NCI-H1048 (cell line): ENCODE measurements around the gene SOAT2.
"Not testable (repeated sequence)": the region's sequence is repeated elsewhere in the genome, so short reads cannot be mapped to it uniquely, and the experiment has no call there.

Experiments used
- DNase-seq: peaks from one replicate; lab custom pipeline; 2025; lab: John Stamatoyannopoulos, UW

Gene SOAT2

GRCh38 chr12:53086361-53086760, 16.9 kb upstream of the SOAT2 start:
- no peak for DNase-seq

GRCh38 chr12:53090105-53090504, 13.2 kb upstream of the SOAT2 start:
- no peak for DNase-seq

DNA sequence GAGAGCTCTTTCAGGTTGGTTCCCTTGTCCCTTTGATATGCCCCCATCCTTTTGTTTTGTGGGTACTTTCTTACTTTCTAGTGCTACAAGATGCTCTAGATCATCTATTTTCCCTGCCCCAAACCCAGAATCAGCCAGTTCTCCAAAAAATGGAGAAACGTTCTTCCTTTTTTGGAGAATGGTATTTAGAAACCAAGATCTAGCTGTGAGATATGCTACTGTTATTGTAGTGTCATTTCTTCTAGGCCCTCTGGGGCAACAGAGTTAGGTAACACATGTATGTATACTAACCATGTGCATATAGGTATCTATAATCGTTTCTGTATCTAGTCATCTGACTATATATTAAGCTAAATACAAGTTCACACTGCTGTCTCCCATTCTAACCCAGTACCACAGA, 12.7 kb upstream of the SOAT2 start:
- no peak for DNase-seq

- DNase-seq: no peak
Measured at GRCh38 chr12:53091756-53092155, 11.5 kb upstream of the SOAT2 start.

- DNase-seq: no peak
Measured at GRCh38 chr12:53093777-53094393, 9.4 kb upstream of the SOAT2 start.

DNA sequence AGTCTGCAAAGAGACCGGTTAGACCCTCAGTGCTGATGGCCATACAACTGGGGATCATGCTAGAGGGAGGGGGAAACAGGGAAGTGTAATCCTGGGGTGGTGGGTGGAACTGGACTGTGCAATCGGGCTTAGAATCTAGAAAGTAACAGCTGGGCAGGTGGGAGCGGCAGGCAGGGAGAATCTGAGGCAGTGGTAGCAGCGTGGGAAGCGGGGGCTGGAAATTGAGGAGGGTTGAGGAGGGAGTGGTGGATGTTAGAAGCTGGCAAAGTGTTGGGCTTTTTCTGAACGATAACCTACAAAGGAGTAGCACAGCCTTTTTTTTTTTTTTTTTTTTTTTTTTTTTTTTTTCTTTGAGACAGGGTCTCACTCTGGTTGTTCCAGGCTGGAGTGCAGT, 8.9 kb upstream of the SOAT2 start:
- DNase-seq: no peak

DNA sequence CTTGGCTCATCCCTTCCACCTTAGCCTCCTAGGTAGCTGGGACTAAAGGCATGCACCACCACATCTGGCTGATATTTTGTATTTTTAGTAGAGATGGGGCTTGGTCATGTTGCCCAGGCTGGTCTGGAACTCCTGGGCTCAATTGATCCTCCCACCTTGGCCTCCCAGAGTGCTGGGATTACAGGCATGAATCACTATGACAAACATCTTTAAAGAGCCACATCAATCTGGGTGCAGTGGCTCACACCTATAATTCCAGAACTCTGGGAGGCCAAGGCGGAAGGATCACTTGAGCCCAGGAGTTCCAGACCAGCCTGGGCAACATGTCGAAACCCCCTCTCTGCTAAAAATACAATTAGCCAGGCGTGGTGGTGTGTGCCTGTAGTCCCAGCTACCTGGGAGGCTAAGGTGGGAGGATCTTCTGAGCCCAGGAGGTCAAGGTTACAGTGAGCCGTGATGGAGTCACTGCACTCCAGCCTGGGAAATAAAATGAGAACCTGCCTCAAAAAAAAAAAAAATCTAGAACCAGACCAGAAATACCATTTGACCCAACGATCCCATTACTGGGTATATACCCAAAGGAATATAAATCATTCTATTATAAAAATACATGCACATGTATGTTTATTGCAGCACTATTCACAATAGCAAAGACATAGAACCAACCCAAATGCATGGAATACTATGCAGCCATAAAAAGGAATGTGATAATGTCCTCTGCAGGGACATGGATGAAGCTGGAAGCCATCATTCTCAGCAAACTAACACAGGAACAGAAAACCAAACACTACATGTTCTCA, 8.3 kb upstream of the SOAT2 start:
- not testable (repeated sequence) for DNase-seq

- DNase-seq: not testable (repeated sequence)
Measured at GRCh38 chr12:53095596-53095895, 7.7 kb upstream of the SOAT2 start.

DNA sequence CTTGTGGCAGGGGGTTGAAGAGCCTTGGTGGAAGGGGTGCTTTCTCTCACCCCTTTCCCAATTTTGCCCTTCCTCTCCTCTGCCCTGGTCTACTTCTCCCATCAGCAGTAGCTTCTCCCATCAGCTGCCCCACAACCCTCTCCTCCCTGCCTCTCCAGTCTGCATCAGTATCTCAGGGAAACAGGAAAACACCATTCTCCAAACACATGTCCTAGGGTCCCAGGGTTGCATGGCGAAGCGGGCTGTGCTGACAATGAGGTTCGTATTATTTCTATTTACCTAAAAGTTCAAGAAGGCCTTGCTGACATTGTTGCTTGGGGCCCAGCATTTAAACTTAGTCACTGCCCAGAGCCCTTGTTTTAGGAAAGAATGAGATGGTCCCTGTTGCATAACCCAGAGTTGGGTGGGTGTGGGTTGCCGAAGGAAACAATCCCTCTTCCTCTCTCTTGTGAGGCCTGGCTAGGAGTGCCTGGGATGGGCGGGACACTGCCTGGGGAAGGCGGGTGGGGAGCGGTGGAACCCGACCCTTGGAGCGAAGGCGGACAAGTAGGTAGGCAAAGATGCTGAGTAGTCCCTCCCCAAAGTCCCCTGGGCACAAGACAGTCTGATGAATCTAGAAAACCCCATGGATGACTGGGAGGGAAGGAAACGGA, 7.1 kb upstream of the SOAT2 start:
- DNase-seq: no peak

DNA sequence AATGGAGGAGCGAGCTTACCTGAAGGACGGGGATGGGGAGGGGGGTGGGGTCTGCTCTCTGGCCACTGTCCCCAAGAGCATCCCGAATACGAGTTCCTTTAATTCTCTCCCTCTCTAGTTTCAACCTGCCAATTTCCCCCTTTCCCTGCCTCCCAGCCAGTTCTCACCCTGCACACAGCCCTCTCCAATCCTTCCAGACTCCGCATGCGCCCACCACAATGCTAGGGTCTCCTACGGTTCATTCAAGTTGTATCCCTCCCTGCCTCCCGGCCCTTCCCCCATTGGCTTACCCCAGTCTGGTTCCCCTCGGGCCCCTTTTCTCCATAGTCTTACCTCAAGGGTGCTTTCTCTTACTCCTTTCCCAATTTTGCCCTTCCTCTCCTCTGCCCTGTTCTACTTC, 6.5 kb upstream of the SOAT2 start:
- DNase-seq: no peak

- no peak for DNase-seq
Measured at GRCh38 chr12:53097207-53097563, 6.1 kb upstream of the SOAT2 start.

- peak; percentile 3 for DNase-seq
Measured at GRCh38 chr12:53097564-53098353, 5.5 kb upstream of the SOAT2 start, which contains the start of gene IGFBP6. TSS of gene IGFBP6 (plus strand) at chr12:53097667. CDS start at chr12:53097718, 51 bp downstream.

- no peak for DNase-seq
Measured at GRCh38 chr12:53098354-53098981, 4.8 kb upstream of the SOAT2 start.

- DNase-seq: peak; percentile 24
Measured at GRCh38 chr12:53099071-53099882, 4.0 kb upstream of the SOAT2 start.

GRCh38 chr12:53100466-53101151, 2.7 kb upstream of the SOAT2 start:
- no peak for DNase-seq

DNA sequence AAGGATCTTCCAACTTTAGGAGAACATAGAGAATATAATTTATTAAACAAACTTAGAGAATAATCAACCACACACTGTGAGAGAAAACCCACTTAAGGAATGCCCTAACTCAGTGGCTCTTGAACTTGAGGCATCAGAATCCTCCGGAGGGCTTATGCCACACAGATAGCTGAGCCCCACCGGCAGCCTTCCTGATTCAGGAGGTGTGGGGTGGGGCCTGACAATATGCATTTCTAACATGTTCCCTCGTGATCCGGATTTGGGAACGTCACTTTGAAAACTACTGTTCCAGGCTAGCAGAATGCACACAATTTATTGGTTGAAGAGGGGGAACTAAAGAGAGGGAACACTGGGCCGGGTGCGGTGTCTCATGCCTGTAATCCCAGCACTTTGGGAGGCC, 2.0 kb upstream of the SOAT2 start:
- no peak for DNase-seq

GRCh38 chr12:53101931-53102781, 1.1 kb upstream of the SOAT2 start:
- no peak for DNase-seq

DNA sequence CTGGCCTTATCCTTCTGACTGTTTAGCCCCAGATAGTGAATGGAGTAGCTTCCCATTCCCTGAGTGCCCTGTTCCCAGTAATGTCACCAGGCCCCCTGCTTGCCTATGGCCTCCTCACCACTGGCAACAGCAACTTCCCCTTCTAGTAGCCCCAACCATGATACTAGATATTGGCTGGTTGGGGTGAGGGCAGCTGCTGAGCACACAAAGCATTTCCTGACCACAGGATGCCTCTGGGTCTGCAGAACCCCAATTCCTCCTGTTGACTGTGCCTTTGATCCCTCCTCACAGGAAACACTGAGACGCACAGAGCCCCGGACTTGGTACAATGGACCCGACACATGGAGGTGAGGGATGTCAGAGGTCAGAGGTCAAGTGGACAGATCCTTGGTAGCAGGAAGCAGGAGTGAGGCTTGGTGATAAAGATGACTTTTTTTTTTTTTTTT, 597 bp downstream of the SOAT2 start:
- no peak for DNase-seq

DNA sequence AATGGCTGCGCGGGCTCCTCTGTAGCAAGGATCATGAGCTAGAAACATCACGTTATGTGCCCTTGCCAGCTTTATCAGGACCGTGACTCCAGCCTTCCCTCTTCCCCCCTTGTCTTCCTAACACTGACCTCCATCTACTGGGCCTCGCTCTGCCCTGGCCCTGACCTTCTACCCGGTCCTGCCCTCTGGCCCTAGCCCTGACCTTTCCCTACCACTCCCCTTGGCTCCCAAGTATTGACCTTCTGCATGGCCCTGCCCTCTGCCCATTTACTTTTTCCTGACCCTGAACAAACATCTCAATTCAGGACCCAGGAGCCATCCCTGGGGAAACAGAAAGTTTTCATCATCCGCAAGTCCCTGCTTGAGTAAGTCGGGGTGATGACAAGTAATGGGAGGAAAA, 2.0 kb downstream of the SOAT2 start:
- no peak for DNase-seq
